Astrocyte (in vitro differentiated cells and primary cell): ENCODE results near the gene PTGER2.

Experiments used
- CTCF ChIP-seq: IDR thresholded peaks from 2 replicates; pipeline ENCODE4 v1.5.1; 2011; ENCODE audit warnings: low read depth, mild to moderate bottlenecking, inconsistent platforms, low read length, moderate library complexity; ENCODE audit not compliant: insufficient read depth
- EZH2 ChIP-seq: IDR thresholded peaks from 2 replicates; pipeline ENCODE4 v1.6.1; 2012; ENCODE audit warnings: mild to moderate bottlenecking, low read length, inconsistent platforms; ENCODE audit not compliant: insufficient read depth

- TF ChIP-seq CTCF (no peak), EZH2 (no peak)
These were observed 34.2 kb downstream of the PTGER2 start for GRCh38 chr14:52348279-52348678.
